Testis (tissue), 2 donors: ENCODE measurements around the gene ARHGEF25.

Experiments used
- CTCF ChIP-seq, 3 experiments: fragments of 450-650 bp in 2 of 3; fragments of 200-600 bp in 1 of 3; sonication (generic) in 1 of 3; IDR thresholded peaks; one replicate each; pipeline ENCODE4 v1.5.1; 2016 to 2019; ENCODE audit warnings: antibody characterized with exemption in 3 of 3, mild to moderate bottlenecking in 2 of 3, moderate library complexity in 1 of 3
- POLR2A ChIP-seq: fragments of 450-650 bp; IDR thresholded peaks from one replicate; pipeline ENCODE4 v1.6.1; 2017; ENCODE audit warnings: antibody characterized with exemption, mild to moderate bottlenecking, moderate library complexity

- no peak for TF ChIP-seq CTCF (IDR thresholded peaks at IDR 0.05)
- no peak for TF ChIP-seq POLR2A
Observed at GRCh38 chr12:57581802-57582201, 29.4 kb upstream of the ARHGEF25 start.
